K562 (cell line): ENCODE data around the gene PTPRO. TPM values are rescaled to one million over a fixed set of nuclear protein-coding genes. Genes with fewer than 3 reads are reported as not detected.

Experiments
- ATAC-seq: fragments of 200-7000 bp; cut with Tn5 transposase; 3 replicates; pipeline ENCODE4 v1.9.1; 2020; ENCODE audit warnings: moderate library complexity
- BruUV-seq: library from RNA; stranded (reverse); fragments of 400-500 nt; replicated peaks from 2 replicates; lab custom pipeline; 2021; lab: Mats Ljungman, UMichigan
- CTCF ChIA-PET: fragments of 300-600 bp; formaldehyde crosslinking; extraction: SDS; loops from one replicate; lab custom pipeline; 2021; ENCODE audit warnings: low intra/inter-chr PET ratio; lab: Yijun Ruan, JAX
- POLR2A ChIA-PET: fragments of 300-600, 350-650 bp; sonication (Branson Sonifier 250); formaldehyde crosslinking; extraction: SDS; loops from one replicate; lab custom pipeline; 2021; ENCODE audit warnings: antibody characterized with exemption, inconsistent platforms; lab: Yijun Ruan, JAX
- DNase-seq, 4 experiments: peaks; one replicate each; pipeline versions ENCODE4 v3.0.0 to v3.0.0-alpha.2; 2011 to 2018; ENCODE audit warnings: low spot score in 3 of 4, mixed read lengths in 3 of 4; ENCODE audit errors: extremely low read depth in 1 of 4
- FAIRE-seq: peaks from 2 replicates; lab custom pipeline; 2011; peaks lifted over from hg19 to GRCh38; lab: Jason Lieb, UNC
- H2AFZ ChIP-seq: 2 replicates; pipeline ENCODE4 v1.6.0; 2011; ENCODE audit warnings: low read depth, low read length, control low read depth, inconsistent platforms
- H3K27ac ChIP-seq: fragments of 200-600 bp; 3 replicates; pipeline ENCODE4 v1.8.0; 2011; ENCODE audit warnings: low read depth, mild to moderate bottlenecking, control low read depth, inconsistent platforms, low read length, moderate library complexity, mixed read lengths; ENCODE audit errors: extremely low read depth
- H3K27me3 ChIP-seq, 2 experiments: fragments of 300-600 bp in 1 of 2; 2 replicates in 1 of 2; 3 replicates in 1 of 2; pipeline versions ENCODE4 v1.6.0 to v1.8.0; 2011; ENCODE audit warnings: inconsistent platforms in 2 of 2, low read length in 2 of 2, mild to moderate bottlenecking in 1 of 2, mixed read lengths in 1 of 2, moderate library complexity in 1 of 2; ENCODE audit not compliant: control insufficient read depth in 2 of 2, insufficient read depth in 2 of 2
- H3K36me3 ChIP-seq: fragments of 300-600 bp; 3 replicates; pipeline ENCODE4 v1.8.0; 2011; ENCODE audit warnings: mild to moderate bottlenecking, low read length, inconsistent platforms; ENCODE audit not compliant: control insufficient read depth, insufficient read depth
- H3K4me1 ChIP-seq, 2 experiments: fragments of 200-600 bp in 1 of 2; replicated peaks in 1 of 2; 2 replicates in 1 of 2; 3 replicates in 1 of 2; pipeline versions ENCODE4 v1.5.1 to v1.8.0; 2011; ENCODE audit warnings: inconsistent platforms in 2 of 2, low read length in 2 of 2, mild to moderate bottlenecking in 1 of 2, mixed read lengths in 1 of 2, moderate library complexity in 1 of 2; ENCODE audit not compliant: control insufficient read depth in 2 of 2, insufficient read depth in 2 of 2
- H3K4me2 ChIP-seq: 2 replicates; pipeline ENCODE4 v1.6.1; 2011; ENCODE audit warnings: low read length, control low read depth, inconsistent platforms, mixed read lengths; ENCODE audit not compliant: insufficient read depth
- H3K4me3 ChIP-seq: fragments of 200-600 bp; sonication (generic), shearing (Covaris generic); 2 replicates; pipeline ENCODE4 v1.5.1; 2016; ENCODE audit warnings: control low read depth, inconsistent platforms
- H3K79me2 ChIP-seq: fragments of 200-600 bp; 3 replicates; pipeline ENCODE4 v1.8.0; 2011; ENCODE audit warnings: low read length, inconsistent platforms; ENCODE audit not compliant: control insufficient read depth, insufficient read depth
- H3K9ac ChIP-seq, 2 experiments: 2 replicates each; pipeline versions ENCODE4 v1.6.0 to v1.6.1; 2011; ENCODE audit warnings: low read depth in 2 of 2, low read length in 2 of 2, control low read depth in 1 of 2, inconsistent platforms in 1 of 2, mild to moderate bottlenecking in 1 of 2, mixed read lengths in 1 of 2; ENCODE audit not compliant: insufficient read depth in 1 of 2
- H3K9me1 ChIP-seq: one replicate; pipeline ENCODE4 v1.6.0; 2011; ENCODE audit warnings: inconsistent platforms, mild to moderate bottlenecking, low read length, moderate library complexity; ENCODE audit not compliant: control insufficient read depth, insufficient read depth
- H3K9me3 ChIP-seq: replicated peaks from 2 replicates; pipeline ENCODE4 v1.5.1; 2011; ENCODE audit warnings: low read depth, low read length, inconsistent platforms; ENCODE audit not compliant: control insufficient read depth, insufficient read depth
- H4K20me1 ChIP-seq: replicated peaks from 2 replicates; pipeline ENCODE4 v1.6.1; 2011; ENCODE audit warnings: low read length, inconsistent platforms, mixed read lengths; ENCODE audit not compliant: control insufficient read depth, insufficient read depth
- CBFB ChIP-seq: sonication (generic); formaldehyde crosslinking; IDR thresholded peaks from 2 replicates; pipeline ENCODE4 v1.4.0; 2020; ENCODE audit warnings: mild to moderate bottlenecking, missing genetic modification reagents
- CBX5 ChIP-seq: IDR thresholded peaks from 2 replicates; pipeline ENCODE4 v1.6.1; 2014; ENCODE audit warnings: low read depth, borderline replicate concordance
- CXXC5 ChIP-seq: fragments of 250-450 bp; sonication (Bioruptor Pico); IDR thresholded peaks from 2 replicates; pipeline ENCODE4 v1.8.0; 2022; ENCODE audit warnings: inconsistent platforms, mild to moderate bottlenecking, moderate library complexity
- ETV5 ChIP-seq: sonication (generic); formaldehyde crosslinking; IDR thresholded peaks from 2 replicates; pipeline ENCODE4 v1.4.0; 2020; ENCODE audit warnings: low read depth, mild to moderate bottlenecking, missing genetic modification reagents
- HMGN3 ChIP-seq: IDR thresholded peaks from 2 replicates; pipeline ENCODE4 v1.6.1; 2011; ENCODE audit warnings: borderline replicate concordance, low read depth, mild to moderate bottlenecking, mixed read lengths, low read length; ENCODE audit not compliant: insufficient read length; ENCODE audit errors: extremely low read depth
- MBD2 ChIP-seq: sonication (generic); IDR thresholded peaks from 2 replicates; pipeline ENCODE4 v1.6.1; 2016; ENCODE audit warnings: low read depth, borderline replicate concordance
- MTA1 ChIP-seq: fragments of 450-650 bp; IDR thresholded peaks from 2 replicates; pipeline ENCODE4 v1.6.1; 2017; ENCODE audit warnings: borderline replicate concordance
- POLR2AphosphoS5 ChIP-seq: IDR thresholded peaks from 2 replicates; pipeline ENCODE4 v1.6.1; 2011; ENCODE audit warnings: mild to moderate bottlenecking, low read depth, low read length, moderate library complexity; ENCODE audit not compliant: control insufficient read depth, insufficient read depth
- RREB1 ChIP-seq: fragments of 250-450 bp; sonication (Bioruptor Pico); IDR thresholded peaks from 2 replicates; pipeline ENCODE4 v1.4.0; 2020
- SMARCB1 ChIP-seq: IDR thresholded peaks from 2 replicates; pipeline ENCODE4 v1.6.1; 2011; ENCODE audit warnings: improper control_type of control experiment, low read depth; ENCODE audit not compliant: insufficient read length
- TCF15 ChIP-seq: fragments of 250-450 bp; sonication (Bioruptor Pico); IDR thresholded peaks from 2 replicates; pipeline ENCODE4 v1.8.0; 2022; ENCODE audit warnings: moderate library complexity, mild to moderate bottlenecking, inconsistent platforms
- ZC3H4 ChIP-seq: sonication (generic); formaldehyde crosslinking; IDR thresholded peaks from 2 replicates; pipeline ENCODE4 v1.9.0; 2021; ENCODE audit warnings: missing genetic modification reagents, borderline replicate concordance
- ZNF217 ChIP-seq: sonication (generic); formaldehyde crosslinking; IDR thresholded peaks from 2 replicates; pipeline ENCODE4 v1.8.0; 2022; ENCODE audit warnings: mild to moderate bottlenecking, missing genetic modification reagents
- ZNF76 ChIP-seq: fragments of 250-450 bp; sonication (Bioruptor Pico); IDR thresholded peaks from 2 replicates; pipeline ENCODE4 v1.4.0; 2020; ENCODE audit warnings: mild to moderate bottlenecking, moderate library complexity, borderline replicate concordance
- ZSCAN32 ChIP-seq: fragments of 450-650 bp; formaldehyde crosslinking; IDR thresholded peaks from 2 replicates; pipeline ENCODE4 v1.4.0; 2020; ENCODE audit warnings: mild to moderate bottlenecking, moderate library complexity
- WGBS: fragments of 100-300 bp; shearing (Covaris generic); methylation state at CpG from one replicate; pipeline ENCODE4 v1.1.6; 2016; ENCODE audit warnings: low coverage, mixed read lengths; ENCODE audit not compliant: insufficient coverage; ENCODE audit errors: missing lambda C conversion rate; 5-methylcytosine and 5-hydroxymethylcytosine counted together
- in situ Hi-C: fragments of 300-500 bp; cut with MboI; formaldehyde crosslinking; loops from 4 replicates; pipeline ENCODE4 v1.15.0; 2018; ENCODE audit warnings: inconsistent platforms, mixed read lengths
- intact Hi-C: fragments of 100-400 bp; cut with micrococcal nuclease; formaldehyde crosslinking; loops from 2 replicates; pipeline ENCODE4 v1.14.2; 2022
- polyA plus RNA-seq, 8 experiments: library from polyadenylated mRNA; depleted of rRNA in 4 of 8; stranded (reverse) in 5 of 8; unstranded in 3 of 8; fragments of >200 nt; fragmentation: Nextera tagmentation in 2 of 8; fragmentation: Illumina TruSeq in 1 of 8; extraction: Ambion mirVana in 2 of 8; extraction: Trizol in 1 of 8; gene quantifications; 2 replicates each; pipeline versions ENCODE4 v1.2.1 to v1.2.3, GENCODE V29; 2011 to 2014; ENCODE audit warnings: inconsistent platforms in 1 of 8, missing spikeins in 1 of 8
- total RNA-seq, 7 experiments: library from RNA; depleted of rRNA in 6 of 7; stranded (reverse); fragments of >200 nt in 6 of 7; fragmentation: Illumina TruSeq in 2 of 7; extraction: Trizol in 2 of 7; gene quantifications; 2 replicates each; pipeline versions ENCODE4 v1.2.1 to v1.2.3, GENCODE V29; 2011 to 2021; ENCODE audit warnings: low replicate concordance in 1 of 7

The PTPRO gene
- total and polyA plus RNA-seq, 9 of the 15 experiments (the other 6 are each of a cell fraction or from before 2014, with no cell fraction given): 0.22 TPM; not detected in 8

- TF ChIP-seq ZC3H4 (CRISPR knock-in tag) (no peak), MBD2 (no peak), CXXC5 (no peak), CBFB (CRISPR knock-in tag) (no peak), CBX5 (no peak)
These were observed 135.7 kb downstream of the PTPRO start (continued) for GRCh38 chr12:15458008-15458407.

- ATAC-seq (no peak), FAIRE-seq (no peak), DNase-seq (no peak)
- no peaks in the 10 kb centered on the region for H3K36me3 ChIP-seq
- intact Hi-C loops: no loop called here
- H4K20me1 ChIP-seq: no peaks in the 10 kb centered on the region
- in situ Hi-C loops: no loop called here
- H3K9ac ChIP-seq: no peak overlapping the region
- H3K4me2 ChIP-seq: no peak overlapping the region
- no peaks in the 10 kb centered on the region for H3K9me3 ChIP-seq
- BruUV-seq: no TSS peak
- no peak overlapping the region for H3K27ac ChIP-seq
- ChIA-PET POLR2A (no interaction called here), CTCF (no interaction called here)
- H3K9me1 ChIP-seq: no peaks in the 10 kb centered on the region
- H3K79me2 ChIP-seq: no peaks in the 10 kb centered on the region
- H3K4me3 ChIP-seq: no peak overlapping the region
- no peaks in the 10 kb centered on the region for H3K4me1 ChIP-seq
- 0% methylated on average over 2 of the region's 2 CpGs for WGBS
- TF ChIP-seq MTA1 (no peak), SMARCB1 (no peak), HMGN3 (no peak), ZNF76 (CRISPR knock-in tag) (no peak), ZSCAN32 (CRISPR knock-in tag) (no peak), RREB1 (no peak), TCF15 (CRISPR knock-in tag) (no peak), ETV5 (CRISPR knock-in tag) (no peak), POLR2AphosphoS5 (no peak), ZNF217 (CRISPR knock-in tag) (no peak)
- H2AFZ ChIP-seq: no peak overlapping the region
- H3K27me3 ChIP-seq: no peaks in the 10 kb centered on the region
These were observed 146.6 kb downstream of the PTPRO start for GRCh38 chr12:15468911-15469310.
